B cell (primary cell): ENCODE measurements around the gene EHD3. TPM values are rescaled to one million over a fixed set of nuclear protein-coding genes. Genes with fewer than 3 reads are reported as not detected.

ENCODE experiments used
- ATAC-seq: fragments of 200-7000 bp; cut with Tn5 transposase; one replicate; pipeline ENCODE4 v1.10.0; 2021; ENCODE audit warnings: low read depth, mild to moderate bottlenecking, moderate number of reproducible peaks, moderate library complexity
- CTCF ChIA-PET: fragments of 350-600 bp; sonication (Branson Sonifier 250); formaldehyde crosslinking; loops from one replicate; lab custom pipeline; 2021; ENCODE audit warnings: antibody characterized with exemption, inconsistent platforms; lab: Charles Lee
- POLR2A ChIA-PET: fragments of 350-600 bp; sonication (Branson Sonifier 250); formaldehyde crosslinking; loops from one replicate; lab custom pipeline; 2021; ENCODE audit warnings: antibody characterized with exemption; lab: Charles Lee
- DNase-seq: peaks from one replicate; pipeline ENCODE4 v3.0.0; 2013
- H2AFZ ChIP-seq: 2 replicates; pipeline ENCODE4 v1.6.1; 2012; ENCODE audit warnings: mild to moderate bottlenecking, low read depth, low read length; ENCODE audit not compliant: insufficient read depth, poor library complexity, severe bottlenecking
- H3K27ac ChIP-seq, 2 donors: 1 replicate in 1 of 2; 2 replicates in 1 of 2; pipeline ENCODE4 v1.5.1; 2012 to 2013; ENCODE audit warnings: low read length in 2 of 2, mild to moderate bottlenecking in 2 of 2, moderate library complexity in 1 of 2
- H3K27me3 ChIP-seq, 4 experiments: fragments of 200-600 bp in 1 of 4; sonication (generic) in 1 of 4; replicated peaks in 1 of 4; 1 replicate in 2 of 4; 2 replicates in 2 of 4; pipeline versions ENCODE4 v1.6.1 to v1.7.0; 2013 to 2016; ENCODE audit warnings: low read length in 3 of 4, mild to moderate bottlenecking in 2 of 4, mixed read lengths in 1 of 4, moderate library complexity in 1 of 4; ENCODE audit not compliant: insufficient read depth in 4 of 4, control insufficient read depth in 3 of 4; ENCODE audit errors: control extremely low read depth in 1 of 4
- H3K36me3 ChIP-seq, 2 experiments: replicated peaks in 1 of 2; 1 replicate in 1 of 2; 2 replicates in 1 of 2; pipeline versions ENCODE4 v1.6.1 to v1.7.1; 2013; ENCODE audit warnings: low read length in 1 of 2; ENCODE audit not compliant: insufficient read depth in 2 of 2, control insufficient read depth in 1 of 2; ENCODE audit errors: control extremely low read depth in 1 of 2, extremely low read depth in 1 of 2
- H3K4me1 ChIP-seq, 2 donors: fragments of 200-600 bp in 1 of 2; sonication (generic) in 1 of 2; 1 replicate in 1 of 2; 2 replicates in 1 of 2; pipeline versions ENCODE4 v1.5.1 to v1.6.1; 2013 to 2017; ENCODE audit warnings: low read length in 2 of 2; ENCODE audit not compliant: control insufficient read depth in 2 of 2, insufficient read depth in 2 of 2
- H3K4me2 ChIP-seq: replicated peaks from 2 replicates; pipeline ENCODE3; 2012; ENCODE audit warnings: mild to moderate bottlenecking, low read depth, low read length; ENCODE audit not compliant: poor library complexity, severe bottlenecking
- H3K4me3 ChIP-seq, 5 experiments: fragments of 200-600 bp in 1 of 5; sonication (generic) in 1 of 5; 1 replicate in 3 of 5; 2 replicates in 2 of 5; pipeline versions ENCODE4 v1.5.1 to v1.7.0; 2011 to 2016; ENCODE audit warnings: low read length in 4 of 5, mild to moderate bottlenecking in 4 of 5, low read depth in 2 of 5, control low read depth in 1 of 5, moderate library complexity in 1 of 5; ENCODE audit not compliant: insufficient read depth in 1 of 5; ENCODE audit errors: control extremely low read depth in 1 of 5, extremely low read depth in 1 of 5
- H3K79me2 ChIP-seq: fragments of 200-600 bp; sonication (generic); one replicate; pipeline ENCODE4 v1.6.0; 2016; ENCODE audit warnings: low read length; ENCODE audit not compliant: control insufficient read depth, insufficient read depth
- H3K9ac ChIP-seq: fragments of 200-600 bp; sonication (generic); 2 replicates; pipeline ENCODE4 v1.6.1; 2017; ENCODE audit warnings: mild to moderate bottlenecking, low read length, moderate library complexity
- H3K9me3 ChIP-seq, 3 donors: one replicate each; pipeline versions ENCODE4 v1.6.1 to v1.7.1; 2013; ENCODE audit warnings: low read length in 2 of 3; ENCODE audit not compliant: control insufficient read depth in 2 of 3, insufficient read depth in 1 of 3; ENCODE audit errors: control extremely low read depth in 1 of 3
- H4K20me1 ChIP-seq: 2 replicates; pipeline ENCODE4 v1.6.0; 2012; ENCODE audit warnings: mild to moderate bottlenecking, low read length; ENCODE audit not compliant: insufficient read depth, control insufficient read depth, poor library complexity, severe bottlenecking
- H3K27ac Mint-ChIP-seq: one replicate; pipeline ENCODE4 v1.8.0; 2021; ENCODE audit warnings: mixed read lengths
- H3K27me3 Mint-ChIP-seq: one replicate; pipeline ENCODE4 v1.8.0; 2021; ENCODE audit warnings: mixed read lengths
- H3K4me1 Mint-ChIP-seq: one replicate; pipeline ENCODE4 v1.8.0; 2021; ENCODE audit warnings: mixed read lengths
- H3K4me3 Mint-ChIP-seq: one replicate; pipeline ENCODE4 v1.8.0; 2021; ENCODE audit warnings: mixed read lengths
- H3K9me3 Mint-ChIP-seq: one replicate; pipeline ENCODE4 v1.8.0; 2022; ENCODE audit warnings: mixed read lengths; ENCODE audit not compliant: insufficient read depth
- EZH2 ChIP-seq: IDR thresholded peaks from 2 replicates; pipeline ENCODE4 v1.6.1; 2012; ENCODE audit warnings: borderline replicate concordance, low read depth, mild to moderate bottlenecking, moderate library complexity, low read length; ENCODE audit not compliant: insufficient read depth, poor library complexity, severe bottlenecking
- WGBS: methylation state at CpG from one replicate; pipeline ENCODE4 v1.1.5; 2013; ENCODE audit warnings: missing lambda C conversion rate; ENCODE audit not compliant: insufficient coverage; 5-methylcytosine and 5-hydroxymethylcytosine counted together
- intact Hi-C: fragments of 100-400 bp; cut with micrococcal nuclease; formaldehyde crosslinking; loops from one replicate; pipeline ENCODE4 v1.10.0; 2022
- polyA plus RNA-seq: library from polyadenylated mRNA; depleted of rRNA; stranded (reverse); fragments of >200 nt; gene quantifications from 2 replicates; pipeline ENCODE4 v1.2.3, GENCODE V29; 2012
- total RNA-seq, 2 donors: library from RNA; stranded (reverse); fragments of 120-200 nt in 1 of 2; gene quantifications; 1 replicate in 1 of 2; 2 replicates in 1 of 2; pipeline versions ENCODE4 v1.2.3 to v1.2.4, GENCODE V29; 2013 to 2022
- TF ChIP-seq, protein P1 (sequence below): fragments of 200-600 bp; IDR thresholded peaks from one replicate; pipeline ENCODE4 v1.8.0; 2022; ENCODE audit warnings: antibody characterized with exemption, mild to moderate bottlenecking

EHD3 gene
- total and polyA plus RNA-seq, 2 donors (not counting 1 experiment from before 2014, with no cell fraction given), result 19.0 to 60.5 TPM

DNA sequence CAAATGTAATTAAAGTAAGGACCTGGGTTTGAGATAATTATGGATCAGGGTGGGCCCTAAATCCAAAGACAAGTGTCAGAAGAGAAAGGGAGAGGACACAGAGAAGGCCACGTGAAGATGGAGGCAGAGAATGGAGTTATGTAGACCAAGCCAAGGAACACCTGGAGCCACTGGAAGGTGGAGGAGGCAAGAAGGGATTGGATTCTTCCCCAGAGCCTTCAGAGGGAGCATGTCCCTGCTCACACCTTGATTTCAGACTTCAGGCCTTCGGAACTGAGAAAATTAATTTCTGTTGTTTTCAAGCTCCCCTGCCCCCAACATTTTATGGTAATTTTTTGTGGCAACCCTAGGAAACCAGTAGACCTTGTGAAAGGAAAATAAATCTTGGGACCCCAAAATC lies 36.3 kb upstream of the EHD3 start:
- no peaks in the 10 kb centered on the region for H3K27me3 ChIP-seq
- 100% methylated on average over 1 of the region's 2 CpGs for WGBS
- Mint-ChIP-seq H3K27ac (no peak overlapping the region), H3K27me3 (no peaks in the 10 kb centered on the region), H3K4me1 (peaks cover 13% of the 10 kb centered on the region), H3K4me3 (no peak overlapping the region), H3K9me3 (no peaks in the 10 kb centered on the region)
- peaks cover under 1 to 1% of the 10 kb centered on the region in 2 experiments for H3K36me3 ChIP-seq
- H3K9ac ChIP-seq, result no peak overlapping the region
- ChIA-PET CTCF (interaction anchor here (0.8 kb wide), 1 partner anchor 26 kb away, joined by 3 read pairs; no protein-coding TSS in a partner anchor), POLR2A (no interaction called here)
- H3K4me3 ChIP-seq, result no peak overlapping the region
- H3K4me2 ChIP-seq, result no peak overlapping the region
- intact Hi-C loops, result no loop called here
- H3K27ac ChIP-seq, result no peak overlapping the region
- peaks cover 0 to 8% of the 10 kb centered on the region in 2 donors for H3K4me1 ChIP-seq
- ATAC-seq (no peak), DNase-seq (no peak)
- no peaks in the 10 kb centered on the region for H3K79me2 ChIP-seq
- no peak overlapping the region for H2AFZ ChIP-seq
- H4K20me1 ChIP-seq, result no peaks in the 10 kb centered on the region
- H3K9me3 ChIP-seq, result no peaks in the 10 kb centered on the region
- TF ChIP-seq, protein P1, sequence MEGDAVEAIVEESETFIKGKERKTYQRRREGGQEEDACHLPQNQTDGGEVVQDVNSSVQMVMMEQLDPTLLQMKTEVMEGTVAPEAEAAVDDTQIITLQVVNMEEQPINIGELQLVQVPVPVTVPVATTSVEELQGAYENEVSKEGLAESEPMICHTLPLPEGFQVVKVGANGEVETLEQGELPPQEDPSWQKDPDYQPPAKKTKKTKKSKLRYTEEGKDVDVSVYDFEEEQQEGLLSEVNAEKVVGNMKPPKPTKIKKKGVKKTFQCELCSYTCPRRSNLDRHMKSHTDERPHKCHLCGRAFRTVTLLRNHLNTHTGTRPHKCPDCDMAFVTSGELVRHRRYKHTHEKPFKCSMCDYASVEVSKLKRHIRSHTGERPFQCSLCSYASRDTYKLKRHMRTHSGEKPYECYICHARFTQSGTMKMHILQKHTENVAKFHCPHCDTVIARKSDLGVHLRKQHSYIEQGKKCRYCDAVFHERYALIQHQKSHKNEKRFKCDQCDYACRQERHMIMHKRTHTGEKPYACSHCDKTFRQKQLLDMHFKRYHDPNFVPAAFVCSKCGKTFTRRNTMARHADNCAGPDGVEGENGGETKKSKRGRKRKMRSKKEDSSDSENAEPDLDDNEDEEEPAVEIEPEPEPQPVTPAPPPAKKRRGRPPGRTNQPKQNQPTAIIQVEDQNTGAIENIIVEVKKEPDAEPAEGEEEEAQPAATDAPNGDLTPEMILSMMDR, result no peak
- no peak for TF ChIP-seq EZH2

DNA sequence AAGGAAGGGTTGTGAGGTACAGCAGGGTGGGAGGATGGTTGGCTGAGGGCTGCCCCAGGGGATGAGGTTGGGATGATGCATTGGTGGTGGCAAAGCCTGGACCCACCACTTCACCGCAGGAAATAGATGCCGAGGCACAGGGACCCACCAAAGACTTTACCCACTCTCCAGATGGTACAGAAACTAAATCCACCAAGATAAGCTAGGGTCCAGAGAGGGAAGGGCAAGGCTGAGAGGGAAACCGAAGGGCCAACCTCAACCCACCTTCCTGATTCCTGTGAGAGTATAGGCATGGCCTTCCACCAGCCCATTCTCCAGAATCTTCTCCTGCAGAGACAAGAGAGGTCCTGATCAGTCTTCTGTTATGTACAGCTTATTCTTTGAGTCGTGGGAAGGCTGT lies 34.7 kb upstream of the EHD3 start:
- no peaks in the 10 kb centered on the region for H3K27me3 Mint-ChIP-seq
- DNase-seq (no peak), ATAC-seq (no peak)
- Histone ChIP-seq H3K79me2 (no peaks in the 10 kb centered on the region), H4K20me1 (no peaks in the 10 kb centered on the region), H3K4me3 (no peak overlapping the region), H3K4me2 (no peak overlapping the region), H2AFZ (no peak overlapping the region), H3K9ac (no peak overlapping the region), H3K36me3 (peaks cover 1 to 3% of the 10 kb centered on the region in 2 experiments), H3K4me1 (peaks cover 0 to under 1% of the 10 kb centered on the region in 2 donors), H3K27me3 (no peaks in the 10 kb centered on the region), H3K9me3 (no peaks in the 10 kb centered on the region), H3K27ac (no peak overlapping the region)
- TF ChIP-seq, protein P1, result no peak
- TF ChIP-seq EZH2, result no peak
- ChIA-PET CTCF (interaction anchor here (0.5 to 1.2 kb wide), 3 partner anchors 30 to 486 kb away, joined by 3 to 4 read pairs (median 3); partner anchors contain the start of gene GALNT14), POLR2A (no interaction called here)
- no CpG with 5 or more reads among the region's 4 CpGs for WGBS
- H3K27ac Mint-ChIP-seq, result no peak overlapping the region
- H3K9me3 Mint-ChIP-seq, result no peaks in the 10 kb centered on the region
- intact Hi-C loops, result no loop called here
- H3K4me1 Mint-ChIP-seq, result peaks cover 6% of the 10 kb centered on the region
- no peak overlapping the region for H3K4me3 Mint-ChIP-seq
